ENCODE data around the gene FAT1.

FAT1 gene

GRCh38 chr4:186724058-186724863 is 605 bp upstream of the FAT1 start:
- no peak for DNase-seq

- no peak for DNase-seq
Observed at GRCh38 chr4:186722796-186723291, 812 bp downstream of the FAT1 start.

GRCh38 chr4:186719925-186720694 is 3.5 kb downstream of the FAT1 start:
- DNase-seq = no peak

- DNase-seq = no peak
Observed at GRCh38 chr4:186717556-186717955, 6.1 kb downstream of the FAT1 start.

GRCh38 chr4:186715077-186715476 is 8.6 kb downstream of the FAT1 start:
- no peak for DNase-seq

GRCh38 chr4:186714006-186714675 is 9.5 kb downstream of the FAT1 start:
- DNase-seq = no peak

GRCh38 chr4:186712690-186713089 is 11.0 kb downstream of the FAT1 start:
- no peak for DNase-seq

GRCh38 chr4:186710521-186711119 is 13.0 kb downstream of the FAT1 start:
- no peak for DNase-seq

- no peak for DNase-seq
Observed at GRCh38 chr4:186709517-186709916, 14.1 kb downstream of the FAT1 start.

- DNase-seq = no peak
Observed at GRCh38 chr4:186708554-186708953, 15.1 kb downstream of the FAT1 start.

GRCh38 chr4:186707996-186708395 is 15.7 kb downstream of the FAT1 start:
- no peak for DNase-seq

- no peak for DNase-seq
Observed at GRCh38 chr4:186707574-186707973, 16.1 kb downstream of the FAT1 start.

- DNase-seq = no peak
Observed at GRCh38 chr4:186704057-186704456, 19.6 kb downstream of the FAT1 start.

GRCh38 chr4:186703510-186703909 is 20.1 kb downstream of the FAT1 start:
- no peak for DNase-seq

- no peak for DNase-seq
Observed at GRCh38 chr4:186702940-186703339, 20.7 kb downstream of the FAT1 start.

- DNase-seq = no peak
Observed at GRCh38 chr4:186702297-186702696, 21.4 kb downstream of the FAT1 start.

- no peak for DNase-seq
Observed at GRCh38 chr4:186701788-186702187, 21.9 kb downstream of the FAT1 start.

- DNase-seq = no peak
Observed at GRCh38 chr4:186701273-186701672, 22.4 kb downstream of the FAT1 start.

GRCh38 chr4:186700746-186701145 is 22.9 kb downstream of the FAT1 start:
- no peak for DNase-seq

GRCh38 chr4:186699881-186700397 is 23.7 kb downstream of the FAT1 start:
- DNase-seq = no peak

- no peak for DNase-seq
Observed at GRCh38 chr4:186699298-186699697, 24.4 kb downstream of the FAT1 start.

- DNase-seq = no peak
Observed at GRCh38 chr4:186698525-186698924, 25.1 kb downstream of the FAT1 start.

- no peak for DNase-seq
Observed at GRCh38 chr4:186698028-186698427, 25.6 kb downstream of the FAT1 start.
